ELF-1 (cell line): ENCODE results near the gene PIKFYVE.

Experiments
- DNase-seq: peaks from one replicate; pipeline ENCODE4 v3.0.0-alpha.2; 2016; ENCODE audit warnings: low read depth, low spot score

PIKFYVE gene

GRCh38 chr2:208255557-208256106 lies 10.4 kb upstream of the PIKFYVE start:
- no peak for DNase-seq

- no peak for DNase-seq
Observed at GRCh38 chr2:208256192-208256782, 9.8 kb upstream of the PIKFYVE start.

DNA sequence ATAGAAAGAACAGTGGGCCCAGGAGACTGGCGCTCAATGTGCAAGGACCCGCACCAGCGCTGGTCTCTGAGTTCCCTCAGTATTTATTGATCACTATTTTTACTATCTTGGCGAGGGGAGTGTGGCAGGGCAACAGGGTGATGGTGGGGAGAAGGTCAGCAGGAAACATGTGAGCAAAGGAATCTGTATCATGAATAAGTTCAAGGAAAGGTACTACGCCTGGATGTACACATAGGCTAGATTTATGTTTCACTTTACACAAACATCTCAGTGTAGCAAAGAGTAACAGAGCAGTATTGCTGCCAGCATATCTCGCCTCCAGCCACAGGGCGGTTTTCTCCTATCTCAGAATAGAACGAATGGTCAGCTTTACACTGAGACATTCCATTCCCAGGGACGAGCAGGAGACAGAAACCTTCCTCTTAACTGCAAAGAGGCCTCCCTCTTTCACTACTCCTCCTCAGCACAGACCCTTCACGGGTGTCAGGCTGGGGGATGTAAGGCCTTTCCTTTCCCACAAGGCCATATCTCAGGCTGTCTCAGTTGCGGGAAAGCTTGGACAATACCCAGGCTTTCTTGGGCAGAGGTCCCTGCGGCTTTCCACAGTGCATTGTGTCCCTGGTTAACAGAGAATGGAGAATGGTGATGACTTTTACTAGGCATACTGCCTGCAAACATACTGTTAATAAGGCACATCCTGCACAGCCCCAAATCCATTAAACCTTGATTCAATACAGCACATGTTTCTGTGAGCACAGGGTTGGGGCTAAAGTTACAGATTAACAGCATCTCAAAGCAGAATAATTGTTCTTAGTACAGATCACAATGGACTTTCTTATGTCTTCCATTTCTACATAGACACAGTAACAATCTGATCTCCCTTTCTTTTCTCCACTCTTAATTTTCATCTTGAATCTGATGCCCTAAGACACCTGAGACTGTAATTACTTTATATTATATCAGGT lies 8.9 kb upstream of the PIKFYVE start:
- DNase-seq: peak; percentile 10

DNA sequence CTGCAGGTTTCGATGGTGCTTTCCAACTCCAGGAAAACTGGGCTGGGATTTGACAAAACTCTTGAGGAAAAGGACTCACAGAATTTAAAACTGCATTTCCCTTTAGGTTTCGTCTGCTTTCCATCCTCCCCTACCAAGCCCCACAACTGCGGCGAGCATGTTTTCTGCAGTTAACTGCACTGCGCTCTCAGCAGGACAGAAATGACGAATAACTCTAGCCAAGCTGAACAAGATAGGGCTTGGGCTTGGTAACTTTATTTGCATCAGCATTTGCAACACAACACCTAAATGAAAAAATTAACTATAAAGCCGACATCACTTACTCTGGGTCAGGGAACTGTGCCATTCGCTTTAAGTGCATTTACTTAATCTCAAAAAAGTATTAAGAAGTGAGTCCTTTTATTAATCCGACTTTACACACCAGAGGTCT lies 669 bp upstream of the PIKFYVE start:
- DNase-seq: peak; percentile 43

- no peak for DNase-seq
Observed at GRCh38 chr2:208266553-208266893, 468 bp downstream of the PIKFYVE start.

DNA sequence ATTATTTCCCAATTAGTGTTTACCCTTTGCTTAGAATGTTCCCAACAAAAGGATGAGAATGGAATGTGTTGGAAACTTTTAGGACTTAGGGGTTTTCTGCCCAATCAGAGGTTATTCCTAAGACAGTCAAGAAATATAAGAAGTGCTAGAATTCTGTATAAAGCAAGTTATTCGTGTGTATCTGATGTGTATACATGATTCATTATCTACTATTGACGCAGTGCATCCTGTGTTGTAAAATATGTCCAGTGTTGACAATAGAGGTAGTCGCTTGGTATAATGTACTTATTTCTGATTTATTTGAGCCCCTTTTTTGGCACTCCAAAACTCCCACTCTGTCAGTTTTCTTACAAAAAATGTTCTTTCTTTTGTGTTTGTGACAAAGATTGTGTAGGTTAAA lies 881 bp downstream of the PIKFYVE start:
- no peak for DNase-seq

- peak; percentile 84 for DNase-seq
Observed at GRCh38 chr2:208267526-208267925, 1.5 kb downstream of the PIKFYVE start.

DNA sequence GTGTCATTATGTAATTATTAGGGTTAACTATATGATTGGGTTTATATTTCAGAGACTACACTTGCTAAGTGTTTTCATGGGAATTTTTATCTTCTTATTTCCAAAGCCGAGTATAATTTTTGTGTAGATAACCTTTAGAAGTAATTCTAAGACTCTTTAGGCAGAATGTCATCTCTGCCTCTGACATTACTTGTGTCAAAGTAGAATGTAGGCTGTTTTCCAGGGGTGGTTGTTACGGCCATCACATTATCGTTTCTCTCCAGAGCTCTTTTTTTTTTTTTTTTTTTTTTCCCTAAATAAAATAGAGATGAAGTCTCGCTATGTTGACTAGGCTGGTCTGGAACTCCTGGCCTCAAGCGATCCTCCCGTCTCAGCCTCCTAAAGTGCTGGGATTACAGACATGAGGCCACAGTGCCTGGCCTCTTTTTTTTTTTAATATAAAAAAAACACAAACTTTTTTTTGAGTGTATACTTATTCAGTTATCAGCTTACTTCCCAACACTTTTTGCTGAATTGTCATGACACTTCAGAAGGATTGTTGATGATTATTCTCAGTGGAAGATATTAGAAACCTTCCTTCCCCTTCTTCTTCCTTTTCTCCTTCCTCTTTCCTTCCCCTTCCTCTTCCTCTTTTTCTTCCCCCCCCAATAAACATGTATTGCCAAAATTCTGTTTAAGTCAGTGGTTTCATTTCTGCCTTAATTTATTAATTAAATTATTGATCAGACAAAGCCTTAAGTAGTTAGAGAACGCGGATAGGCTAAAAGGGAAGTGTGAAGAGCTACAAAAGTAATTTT lies 2.3 kb downstream of the PIKFYVE start:
- no peak for DNase-seq

GRCh38 chr2:208269091-208269490 lies 3.0 kb downstream of the PIKFYVE start:
- DNase-seq: peak; percentile 20

- DNase-seq: no peak
Observed at GRCh38 chr2:208274748-208275147, 8.7 kb downstream of the PIKFYVE start.

- DNase-seq: no peak
Observed at GRCh38 chr2:208278549-208278948, 12.5 kb downstream of the PIKFYVE start.

- DNase-seq: no peak
Observed at GRCh38 chr2:208279236-208279635, 13.2 kb downstream of the PIKFYVE start.

DNA sequence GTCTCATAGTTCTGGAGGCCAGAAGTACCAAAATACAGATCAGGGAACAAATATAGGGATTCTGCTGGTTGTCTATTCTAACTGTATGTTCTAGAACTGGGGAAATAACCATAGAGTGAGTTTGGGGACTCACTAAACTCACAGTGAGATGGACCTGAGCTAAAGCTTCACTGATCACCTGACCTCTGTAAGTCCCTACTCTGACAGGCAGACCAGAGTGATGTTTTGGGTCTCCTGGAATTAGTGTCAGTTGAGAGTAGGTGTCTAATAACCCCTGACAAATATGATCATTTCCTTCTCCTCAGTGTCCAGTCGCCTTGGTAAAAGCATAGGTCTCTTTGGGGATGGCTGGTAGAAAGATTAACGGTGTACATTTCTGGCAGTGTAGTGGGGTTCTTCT lies 14.2 kb downstream of the PIKFYVE start:
- no peak for DNase-seq

DNA sequence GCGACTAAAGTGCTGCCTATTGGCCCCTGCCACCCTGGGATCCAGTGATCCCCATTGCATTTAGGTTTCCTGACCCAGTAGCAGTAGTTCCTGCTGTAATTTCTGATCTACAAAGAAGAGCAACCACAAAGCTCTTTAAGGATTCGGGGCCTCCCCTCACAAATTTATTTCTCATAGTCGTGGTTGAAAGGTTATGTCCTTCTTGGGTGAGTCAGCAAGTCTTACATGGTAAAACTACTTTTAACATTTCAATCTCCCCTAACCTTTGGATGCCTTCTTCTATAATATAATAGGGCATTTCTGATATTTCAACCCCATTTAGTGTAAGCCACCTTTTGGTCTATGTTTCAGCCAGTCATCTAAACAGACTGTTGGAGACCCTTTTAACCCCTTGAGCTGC lies 14.9 kb downstream of the PIKFYVE start:
- DNase-seq: no peak

- DNase-seq: no peak
Observed at GRCh38 chr2:208285853-208286252, 19.8 kb downstream of the PIKFYVE start.

- no peak for DNase-seq
Observed at GRCh38 chr2:208294482-208295024, 28.5 kb downstream of the PIKFYVE start.

DNA sequence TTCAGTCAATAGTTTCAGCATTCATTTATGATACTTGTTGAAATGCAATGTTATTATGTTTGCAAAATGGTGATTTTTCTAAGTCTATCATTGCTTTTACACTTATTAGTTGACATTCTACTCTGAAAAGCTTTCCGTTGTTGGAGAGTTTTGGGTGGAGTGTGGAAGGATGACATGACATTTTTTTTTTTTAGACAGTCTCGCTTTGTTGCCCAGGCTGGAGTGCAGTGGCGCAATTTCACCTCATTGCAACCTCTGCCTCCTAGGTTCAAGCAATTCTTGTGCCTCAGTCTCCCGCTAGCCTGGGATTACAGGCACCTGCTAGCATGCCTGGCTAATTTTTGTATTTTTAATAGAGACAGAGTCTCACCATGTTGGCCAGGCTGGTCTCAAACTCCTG lies 29.8 kb downstream of the PIKFYVE start:
- no peak for DNase-seq

- no peak for DNase-seq
Observed at GRCh38 chr2:208296610-208297009, 30.6 kb downstream of the PIKFYVE start.

DNA sequence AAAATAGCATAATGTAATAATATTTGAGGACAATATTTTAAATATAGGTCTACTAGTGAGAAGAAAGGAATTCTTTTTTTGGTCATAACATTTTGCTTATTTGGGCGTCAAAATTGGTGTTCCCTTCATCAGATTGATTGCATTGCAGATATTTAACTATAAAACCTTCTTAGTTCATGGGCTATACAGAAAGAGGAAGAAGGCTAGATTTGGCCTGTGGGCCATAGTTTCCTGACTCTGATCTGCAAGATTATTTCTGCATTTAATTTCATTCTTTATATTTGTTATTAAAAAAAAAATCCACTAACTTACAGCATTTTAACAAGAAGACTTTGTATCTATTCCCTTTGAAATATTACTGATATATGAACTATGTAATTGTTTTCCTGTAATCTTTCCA lies 31.9 kb downstream of the PIKFYVE start:
- no peak for DNase-seq

DNA sequence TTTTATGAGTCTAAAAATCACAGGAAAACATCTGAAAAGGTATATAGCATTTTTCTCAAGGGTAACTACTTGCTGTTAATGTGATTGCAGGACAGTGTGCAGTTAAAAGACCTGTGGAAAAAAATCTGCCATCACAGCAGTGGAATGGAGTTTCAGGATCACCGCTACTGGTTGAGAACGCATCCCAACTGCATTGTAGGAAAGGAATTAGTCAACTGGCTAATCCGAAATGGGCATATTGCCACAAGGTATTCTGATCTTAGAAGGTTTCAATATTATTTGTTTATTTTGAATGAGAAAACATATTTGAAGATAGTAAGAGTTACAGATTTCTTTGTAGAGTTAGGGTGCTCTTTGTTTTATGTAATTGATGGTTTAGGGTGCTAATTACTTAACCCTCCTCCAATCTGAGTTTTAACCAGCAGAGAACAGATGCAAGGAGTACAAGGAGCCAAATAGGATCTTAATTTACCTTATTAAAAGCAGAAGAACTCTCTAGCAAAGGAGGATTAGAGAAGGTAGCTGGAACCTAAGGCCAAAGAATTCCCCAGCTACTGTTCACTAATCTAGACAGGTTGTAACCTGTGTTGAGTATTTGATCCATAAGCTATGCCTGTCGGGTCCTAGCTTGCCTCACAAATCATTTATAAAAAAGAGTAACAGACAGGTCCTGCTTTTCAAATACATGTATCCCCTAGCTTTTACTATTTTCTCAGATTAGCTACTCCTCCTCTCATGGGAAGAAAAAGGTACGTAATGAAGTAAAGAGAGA lies 35.0 kb downstream of the PIKFYVE start:
- DNase-seq: no peak

DNA sequence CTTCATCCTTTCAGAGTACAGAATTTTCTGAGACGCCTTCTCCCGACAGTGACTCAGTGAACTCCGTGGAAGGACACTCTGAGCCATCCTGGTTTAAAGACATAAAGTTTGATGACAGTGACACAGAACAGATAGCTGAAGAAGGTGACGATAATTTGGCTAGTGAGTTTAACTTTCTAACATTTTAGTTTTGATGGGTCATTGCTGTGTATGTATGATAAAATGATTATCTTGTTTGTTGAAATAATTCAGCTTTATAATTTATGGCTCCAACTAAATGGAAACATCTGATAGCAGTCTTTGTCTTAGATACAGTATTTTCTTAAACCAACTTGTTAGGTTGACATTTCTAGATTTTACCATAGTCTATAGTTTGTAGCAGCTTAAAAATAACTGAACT lies 38.1 kb downstream of the PIKFYVE start:
- DNase-seq: no peak
